ENCODE data around the gene CYFIP2.
"Not testable (repeated sequence)": the region's sequence is repeated elsewhere in the genome, so short reads cannot be mapped to it uniquely, and the experiment has no call there.

CYFIP2 gene

GRCh38 chr5:157398305-157398704, 132.4 kb downstream of the CYFIP2 start:
- Histone ChIP-seq H3K27me3 (ENCODE audit: insufficient read depth, low read length) (no peaks in the 10 kb centered on the region), H2AFZ (ENCODE audit: low read length, unreplicated experiment) (no peak overlapping the region), H3K36me3 (ENCODE audit: insufficient read depth, low read length) (no peaks in the 10 kb centered on the region), H3K4me3 (ENCODE audit: low read depth, low read length) (no peak overlapping the region), H3K4me1 (ENCODE audit: control insufficient read depth, insufficient read depth, low read length, unreplicated experiment) (no peaks in the 10 kb centered on the region), H3K79me2 (ENCODE audit: control insufficient read depth, insufficient read depth, low read length, unreplicated experiment) (no peaks in the 10 kb centered on the region), H3K27ac (ENCODE audit: low read depth, low read length) (no peak overlapping the region)

DNA sequence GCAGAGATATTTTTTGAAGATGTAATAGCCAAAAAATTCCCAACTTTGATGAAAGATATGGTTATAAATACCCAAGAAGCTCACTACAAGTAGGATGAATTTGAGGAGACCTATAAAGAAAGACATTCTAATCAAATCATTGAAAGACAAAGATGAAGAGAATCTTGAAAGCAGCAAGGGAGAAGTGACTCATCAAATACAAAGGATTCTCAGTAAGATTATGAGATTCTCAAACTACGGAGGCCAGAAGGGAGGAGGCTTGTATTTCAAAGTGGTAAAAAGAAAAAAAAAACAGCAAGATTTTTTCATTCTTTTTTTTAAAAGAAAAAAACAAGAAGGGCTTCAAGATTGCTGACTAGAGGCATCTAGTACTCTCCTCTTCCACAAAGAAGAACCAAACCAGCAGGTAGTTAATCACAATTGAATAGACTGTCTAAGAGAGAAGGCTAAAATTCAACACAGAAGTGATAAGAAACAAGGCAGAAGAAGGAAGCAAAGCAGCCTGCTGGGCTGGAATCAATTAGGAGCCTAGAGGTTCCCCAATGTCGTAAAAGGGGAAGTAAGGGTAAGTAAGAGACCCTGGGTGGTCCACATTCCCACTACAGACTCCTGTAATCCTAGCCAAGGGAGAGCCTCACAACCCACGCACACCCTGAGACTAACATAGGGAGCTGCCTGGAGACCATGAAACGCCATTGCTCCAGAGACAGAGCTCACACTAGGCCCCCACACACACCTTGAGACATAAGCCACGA, 135.0 kb downstream of the CYFIP2 start:
- H3K4me1 ChIP-seq (ENCODE audit: control insufficient read depth, insufficient read depth, low read length, unreplicated experiment): no peaks in the 10 kb centered on the region
- no peak overlapping the region for H3K4me3 ChIP-seq (ENCODE audit: low read depth, low read length)
- no peak overlapping the region for H2AFZ ChIP-seq (ENCODE audit: low read length, unreplicated experiment)
- no peaks in the 10 kb centered on the region for H3K36me3 ChIP-seq (ENCODE audit: insufficient read depth, low read length)
- H3K27ac ChIP-seq (ENCODE audit: low read depth, low read length): no peak overlapping the region
- H3K79me2 ChIP-seq (ENCODE audit: control insufficient read depth, insufficient read depth, low read length, unreplicated experiment): no peaks in the 10 kb centered on the region
- no peaks in the 10 kb centered on the region for H3K27me3 ChIP-seq (ENCODE audit: insufficient read depth, low read length)

- H3K4me1 ChIP-seq (ENCODE audit: control insufficient read depth, insufficient read depth, low read length, unreplicated experiment): no peaks in the 10 kb centered on the region
- H3K27me3 ChIP-seq (ENCODE audit: insufficient read depth, low read length): peaks cover 5% of the 10 kb centered on the region
- H3K36me3 ChIP-seq (ENCODE audit: insufficient read depth, low read length): no peaks in the 10 kb centered on the region
- no peak overlapping the region for H3K27ac ChIP-seq (ENCODE audit: low read depth, low read length)
- H3K79me2 ChIP-seq (ENCODE audit: control insufficient read depth, insufficient read depth, low read length, unreplicated experiment): no peaks in the 10 kb centered on the region
- no peak overlapping the region for H2AFZ ChIP-seq (ENCODE audit: low read length, unreplicated experiment)
- no peak overlapping the region for H3K4me3 ChIP-seq (ENCODE audit: low read depth, low read length)
Measured at GRCh38 chr5:157415838-157416237, 149.9 kb downstream of the CYFIP2 start.

GRCh38 chr5:157419521-157419920, 153.6 kb downstream of the CYFIP2 start:
- not testable (repeated sequence) for H3K36me3 ChIP-seq (ENCODE audit: insufficient read depth, low read length); H3K79me2 ChIP-seq (ENCODE audit: control insufficient read depth, insufficient read depth, low read length, unreplicated experiment); H3K4me1 ChIP-seq (ENCODE audit: control insufficient read depth, insufficient read depth, low read length, unreplicated experiment); H2AFZ ChIP-seq (ENCODE audit: low read length, unreplicated experiment); H3K27me3 ChIP-seq (ENCODE audit: insufficient read depth, low read length); H3K27ac ChIP-seq (ENCODE audit: low read depth, low read length); H3K4me3 ChIP-seq (ENCODE audit: low read depth, low read length)

GRCh38 chr5:157429920-157430319, 164.0 kb downstream of the CYFIP2 start:
- not testable (repeated sequence) for H3K79me2 ChIP-seq (ENCODE audit: control insufficient read depth, insufficient read depth, low read length, unreplicated experiment); H3K27ac ChIP-seq (ENCODE audit: low read depth, low read length); H2AFZ ChIP-seq (ENCODE audit: low read length, unreplicated experiment); H3K4me3 ChIP-seq (ENCODE audit: low read depth, low read length); H3K36me3 ChIP-seq (ENCODE audit: insufficient read depth, low read length); H3K27me3 ChIP-seq (ENCODE audit: insufficient read depth, low read length); H3K4me1 ChIP-seq (ENCODE audit: control insufficient read depth, insufficient read depth, low read length, unreplicated experiment)

- Histone ChIP-seq H3K27ac (ENCODE audit: low read depth, low read length) (no peak overlapping the region), H3K36me3 (ENCODE audit: insufficient read depth, low read length) (no peaks in the 10 kb centered on the region), H3K4me1 (ENCODE audit: control insufficient read depth, insufficient read depth, low read length, unreplicated experiment) (no peaks in the 10 kb centered on the region), H2AFZ (ENCODE audit: low read length, unreplicated experiment) (no peak overlapping the region), H3K27me3 (ENCODE audit: insufficient read depth, low read length) (no peaks in the 10 kb centered on the region), H3K79me2 (ENCODE audit: control insufficient read depth, insufficient read depth, low read length, unreplicated experiment) (no peaks in the 10 kb centered on the region), H3K4me3 (ENCODE audit: low read depth, low read length) (no peak overlapping the region)
Measured at GRCh38 chr5:157431544-157432200, 165.7 kb downstream of the CYFIP2 start.

- Histone ChIP-seq H3K36me3 (ENCODE audit: insufficient read depth, low read length) (no peaks in the 10 kb centered on the region), H2AFZ (ENCODE audit: low read length, unreplicated experiment) (no peak overlapping the region), H3K27me3 (ENCODE audit: insufficient read depth, low read length) (no peaks in the 10 kb centered on the region)
Measured at GRCh38 chr5:157434096-157434495, 168.2 kb downstream of the CYFIP2 start.

DNA sequence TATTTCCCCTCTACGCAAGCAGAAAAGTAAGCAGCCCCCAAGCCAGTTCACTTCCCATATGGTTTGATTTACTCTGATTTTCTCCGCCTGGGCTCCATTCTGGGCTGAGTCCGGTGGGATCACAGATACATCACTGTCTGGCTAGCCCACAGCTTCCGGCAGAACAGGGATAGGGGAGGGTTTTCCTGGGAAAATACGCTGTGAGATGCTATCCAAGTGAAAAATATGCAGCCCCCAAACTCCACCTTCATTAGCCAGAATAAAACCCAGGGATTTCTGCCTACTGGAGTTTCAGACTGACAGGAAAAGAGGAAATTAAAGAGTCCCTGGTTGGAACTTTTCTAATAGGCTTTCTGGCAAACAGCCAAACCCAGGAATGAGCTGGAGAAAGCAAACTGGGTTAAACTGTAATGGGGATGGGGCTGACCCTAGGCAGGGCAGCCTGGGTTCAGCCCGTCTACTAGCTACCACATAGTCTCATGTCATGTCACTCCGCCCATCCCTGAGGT, 177.2 kb downstream of the CYFIP2 start:
- Histone ChIP-seq H2AFZ (ENCODE audit: low read length, unreplicated experiment) (no peak overlapping the region), H3K36me3 (ENCODE audit: insufficient read depth, low read length) (no peaks in the 10 kb centered on the region), H3K4me3 (ENCODE audit: low read depth, low read length) (no peak overlapping the region), H3K27ac (ENCODE audit: low read depth, low read length) (no peak overlapping the region), H3K27me3 (ENCODE audit: insufficient read depth, low read length) (no peaks in the 10 kb centered on the region), H3K79me2 (ENCODE audit: control insufficient read depth, insufficient read depth, low read length, unreplicated experiment) (no peaks in the 10 kb centered on the region), H3K4me1 (ENCODE audit: control insufficient read depth, insufficient read depth, low read length, unreplicated experiment) (no peaks in the 10 kb centered on the region)

More at GRCh38 chr5:157434096-157434495, 168.2 kb downstream of the CYFIP2 start:
- H3K4me3 ChIP-seq (ENCODE audit: low read depth, low read length): no peak overlapping the region
- no peak overlapping the region for H3K27ac ChIP-seq (ENCODE audit: low read depth, low read length)
- no peaks in the 10 kb centered on the region for H3K4me1 ChIP-seq (ENCODE audit: control insufficient read depth, insufficient read depth, low read length, unreplicated experiment)
- H3K79me2 ChIP-seq (ENCODE audit: control insufficient read depth, insufficient read depth, low read length, unreplicated experiment): no peaks in the 10 kb centered on the region

DNA sequence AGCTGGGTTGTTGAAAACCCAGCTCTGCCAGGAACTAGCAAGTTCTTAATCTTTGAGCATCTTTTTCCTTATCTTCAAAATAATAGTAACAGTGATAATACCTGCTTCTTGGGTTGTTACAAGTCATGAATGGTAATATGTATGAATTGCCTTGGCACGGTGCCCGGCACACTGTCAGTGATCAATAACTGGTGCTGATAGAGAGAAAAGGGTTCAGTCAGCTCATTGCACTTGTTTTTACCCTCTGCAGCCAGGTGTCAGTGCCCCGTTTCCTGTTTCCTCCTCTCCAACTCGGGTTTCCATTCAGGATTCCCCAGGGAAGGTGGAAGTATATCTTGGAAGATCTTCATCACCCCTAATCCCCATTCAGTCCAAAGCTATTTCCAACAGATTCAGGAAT, 178.3 kb downstream of the CYFIP2 start:
- Histone ChIP-seq H3K79me2 (ENCODE audit: control insufficient read depth, insufficient read depth, low read length, unreplicated experiment) (no peaks in the 10 kb centered on the region), H3K27me3 (ENCODE audit: insufficient read depth, low read length) (no peaks in the 10 kb centered on the region), H3K4me3 (ENCODE audit: low read depth, low read length) (no peak overlapping the region), H3K36me3 (ENCODE audit: insufficient read depth, low read length) (no peaks in the 10 kb centered on the region), H2AFZ (ENCODE audit: low read length, unreplicated experiment) (no peak overlapping the region), H3K27ac (ENCODE audit: low read depth, low read length) (no peak overlapping the region), H3K4me1 (ENCODE audit: control insufficient read depth, insufficient read depth, low read length, unreplicated experiment) (no peaks in the 10 kb centered on the region)

Data from ACC112 (cell line).